ENCODE measurements around the gene TMEM42.

Gene TMEM42

GRCh38 chr3:44883213-44883955, 21.7 kb downstream of the TMEM42 start:
- Histone ChIP-seq H2AFZ (ENCODE audit: low read depth, low read length) (no peak overlapping the region), H3K4me2 (ENCODE audit: low read length, poor library complexity, severe bottlenecking) (peak overlapping the region; percentile 32), H3K27me3 (ENCODE audit: control insufficient read depth in 1 of 2, insufficient read depth in 1 of 2, low read length in 2 of 2) (no peaks in the 10 kb centered on the region), H3K79me1 (replicated peaks; ENCODE audit: low read length, poor library complexity, severe bottlenecking) (no peaks in the 10 kb centered on the region), H3K4me3 (ENCODE audit: insufficient read depth in 1 of 2, low read depth in 1 of 2, low read length in 2 of 2) (peak overlapping the region in 1 of 2 experiments; percentile 48), H3K4ac (ENCODE audit: low read depth in 1 of 2, low read length in 2 of 2) (no peak overlapping the region), H3K27ac (ENCODE audit: low read length, poor library complexity, severe bottlenecking) (peak overlapping the region; percentile 83), H3K14ac (ENCODE audit: low read length in 2 of 2) (peak overlapping the region in 1 of 2 experiments; percentile 23), H2AK5ac (ENCODE audit: low read length, severe bottlenecking) (peak overlapping the region; percentile 99), H2BK15ac (ENCODE audit: low read depth, poor library complexity, severe bottlenecking) (peak overlapping the region; percentile 85), H3K9me3 (ENCODE audit: control insufficient read depth, low read length) (no peaks in the 10 kb centered on the region), H3K18ac (ENCODE audit: low read depth in 1 of 2, low read length in 2 of 2) (peak overlapping the region in 1 of 2 experiments; percentile 50), H2BK5ac (ENCODE audit: low read depth, low read length, poor library complexity, severe bottlenecking) (peak overlapping the region; percentile 84), H3K23ac (ENCODE audit: low read length in 2 of 2) (peak overlapping the region in 1 of 2 experiments; percentile 65), H3K9ac (ENCODE audit: low read length) (peak overlapping the region; percentile 11), H3K4me1 (ENCODE audit: control insufficient read depth, insufficient read depth, low read depth, low read length) (peaks cover 27% of the 10 kb centered on the region), H2BK120ac (ENCODE audit: low read depth, low read length) (no peak overlapping the region), H4K91ac (ENCODE audit: low read length) (peak overlapping the region; percentile 6), H4K8ac (ENCODE audit: low read length) (no peak overlapping the region), H2BK12ac (ENCODE audit: low read length in 2 of 2) (peak overlapping the region in 1 of 2 experiments; percentile 43), H3K36me3 (ENCODE audit: control insufficient read depth in 1 of 2, insufficient read depth in 2 of 2, low read depth in 1 of 2, low read length in 2 of 2) (no peaks in the 10 kb centered on the region)
- DNase-seq: no peak
- WGBS: 94% methylated on average over 5 of the region's 5 CpGs

GRCh38 chr3:44883999-44884431, 22.3 kb downstream of the TMEM42 start:
- H3K27me3 ChIP-seq (ENCODE audit: control insufficient read depth in 1 of 2, insufficient read depth in 1 of 2, low read length in 2 of 2): no peaks in the 10 kb centered on the region
- no peak overlapping the region for H3K4me3 ChIP-seq (ENCODE audit: insufficient read depth in 1 of 2, low read depth in 1 of 2, low read length in 2 of 2)
- DNase-seq: peak; percentile 41
- H2BK12ac ChIP-seq (ENCODE audit: low read length in 2 of 2): no peak overlapping the region
- peak overlapping the region; percentile 16 for H4K8ac ChIP-seq (ENCODE audit: low read length)
- H3K27ac ChIP-seq (ENCODE audit: low read length, poor library complexity, severe bottlenecking): peak overlapping the region; percentile 83
- peak overlapping the region; percentile 85 for H2BK15ac ChIP-seq (ENCODE audit: low read depth, poor library complexity, severe bottlenecking)
- peak overlapping the region; percentile 84 for H2BK5ac ChIP-seq (ENCODE audit: low read depth, low read length, poor library complexity, severe bottlenecking)
- WGBS: 0% methylated on average over 3 of the region's 4 CpGs
- peak overlapping the region; percentile 99 for H2AK5ac ChIP-seq (ENCODE audit: low read length, severe bottlenecking)
- no peak overlapping the region for H3K18ac ChIP-seq (ENCODE audit: low read depth in 1 of 2, low read length in 2 of 2)
- no peaks in the 10 kb centered on the region for H3K79me1 ChIP-seq (replicated peaks; ENCODE audit: low read length, poor library complexity, severe bottlenecking)
- H3K23ac ChIP-seq (ENCODE audit: low read length in 2 of 2): no peak overlapping the region
- no peak overlapping the region for H3K14ac ChIP-seq (ENCODE audit: low read length in 2 of 2)
- peak overlapping the region; percentile 32 for H3K4me2 ChIP-seq (ENCODE audit: low read length, poor library complexity, severe bottlenecking)
- H4K91ac ChIP-seq (ENCODE audit: low read length): peak overlapping the region; percentile 6
- H3K9me3 ChIP-seq (ENCODE audit: control insufficient read depth, low read length): no peaks in the 10 kb centered on the region
- peaks cover 27% of the 10 kb centered on the region for H3K4me1 ChIP-seq (ENCODE audit: control insufficient read depth, insufficient read depth, low read depth, low read length)
- H2AFZ ChIP-seq (ENCODE audit: low read depth, low read length): no peak overlapping the region
- H3K36me3 ChIP-seq (ENCODE audit: control insufficient read depth in 1 of 2, insufficient read depth in 2 of 2, low read depth in 1 of 2, low read length in 2 of 2): no peaks in the 10 kb centered on the region
- no peak overlapping the region for H3K4ac ChIP-seq (ENCODE audit: low read depth in 1 of 2, low read length in 2 of 2)
- H2BK120ac ChIP-seq (ENCODE audit: low read depth, low read length): no peak overlapping the region
- H3K9ac ChIP-seq (ENCODE audit: low read length): peak overlapping the region; percentile 11

GRCh38 chr3:44885618-44886017, 23.9 kb downstream of the TMEM42 start:
- Histone ChIP-seq H3K4ac (ENCODE audit: low read depth in 1 of 2, low read length in 2 of 2) (no peak overlapping the region), H3K79me1 (replicated peaks; ENCODE audit: low read length, poor library complexity, severe bottlenecking) (no peaks in the 10 kb centered on the region), H4K8ac (ENCODE audit: low read length) (peak overlapping the region; percentile 55), H3K23ac (ENCODE audit: low read length in 2 of 2) (no peak overlapping the region), H3K27me3 (ENCODE audit: control insufficient read depth in 1 of 2, insufficient read depth in 1 of 2, low read length in 2 of 2) (no peaks in the 10 kb centered on the region), H3K9me3 (ENCODE audit: control insufficient read depth, low read length) (no peaks in the 10 kb centered on the region), H4K91ac (ENCODE audit: low read length) (no peak overlapping the region), H3K9ac (ENCODE audit: low read length) (no peak overlapping the region), H2BK120ac (ENCODE audit: low read depth, low read length) (no peak overlapping the region), H2BK5ac (ENCODE audit: low read depth, low read length, poor library complexity, severe bottlenecking) (no peak overlapping the region), H3K4me3 (ENCODE audit: insufficient read depth in 1 of 2, low read depth in 1 of 2, low read length in 2 of 2) (no peak overlapping the region), H2BK12ac (ENCODE audit: low read length in 2 of 2) (peak overlapping the region in 1 of 2 experiments; percentile 6), H3K4me2 (ENCODE audit: low read length, poor library complexity, severe bottlenecking) (no peak overlapping the region), H2AFZ (ENCODE audit: low read depth, low read length) (no peak overlapping the region), H2BK15ac (ENCODE audit: low read depth, poor library complexity, severe bottlenecking) (no peak overlapping the region), H3K18ac (ENCODE audit: low read depth in 1 of 2, low read length in 2 of 2) (no peak overlapping the region), H3K14ac (ENCODE audit: low read length in 2 of 2) (no peak overlapping the region), H3K4me1 (ENCODE audit: control insufficient read depth, insufficient read depth, low read depth, low read length) (peaks cover 25% of the 10 kb centered on the region), H2AK5ac (ENCODE audit: low read length, severe bottlenecking) (no peak overlapping the region), H3K36me3 (ENCODE audit: control insufficient read depth in 1 of 2, insufficient read depth in 2 of 2, low read depth in 1 of 2, low read length in 2 of 2) (no peaks in the 10 kb centered on the region), H3K27ac (ENCODE audit: low read length, poor library complexity, severe bottlenecking) (peak overlapping the region; percentile 51)
- peak; percentile 81 for DNase-seq
- WGBS: 4% methylated on average over 4 of the region's 4 CpGs

- no peak for DNase-seq
- Histone ChIP-seq H2BK5ac (ENCODE audit: low read depth, low read length, poor library complexity, severe bottlenecking) (no peak overlapping the region), H4K91ac (ENCODE audit: low read length) (no peak overlapping the region), H3K4me1 (ENCODE audit: control insufficient read depth, insufficient read depth, low read depth, low read length) (peaks cover 25% of the 10 kb centered on the region), H3K23ac (ENCODE audit: low read length in 2 of 2) (no peak overlapping the region), H2AK5ac (ENCODE audit: low read length, severe bottlenecking) (peak overlapping the region; percentile 86), H3K9ac (ENCODE audit: low read length) (no peak overlapping the region), H3K14ac (ENCODE audit: low read length in 2 of 2) (no peak overlapping the region), H3K4ac (ENCODE audit: low read depth in 1 of 2, low read length in 2 of 2) (no peak overlapping the region), H3K27ac (ENCODE audit: low read length, poor library complexity, severe bottlenecking) (no peak overlapping the region), H3K4me2 (ENCODE audit: low read length, poor library complexity, severe bottlenecking) (no peak overlapping the region), H3K18ac (ENCODE audit: low read depth in 1 of 2, low read length in 2 of 2) (no peak overlapping the region), H3K9me3 (ENCODE audit: control insufficient read depth, low read length) (no peaks in the 10 kb centered on the region), H2BK120ac (ENCODE audit: low read depth, low read length) (peak overlapping the region; percentile 13), H2BK12ac (ENCODE audit: low read length in 2 of 2) (peak overlapping the region in 1 of 2 experiments; percentile 28), H3K79me1 (replicated peaks; ENCODE audit: low read length, poor library complexity, severe bottlenecking) (no peaks in the 10 kb centered on the region), H3K27me3 (ENCODE audit: control insufficient read depth in 1 of 2, insufficient read depth in 1 of 2, low read length in 2 of 2) (no peaks in the 10 kb centered on the region), H2BK15ac (ENCODE audit: low read depth, poor library complexity, severe bottlenecking) (no peak overlapping the region), H3K4me3 (ENCODE audit: insufficient read depth in 1 of 2, low read depth in 1 of 2, low read length in 2 of 2) (no peak overlapping the region), H2AFZ (ENCODE audit: low read depth, low read length) (no peak overlapping the region), H3K36me3 (ENCODE audit: control insufficient read depth in 1 of 2, insufficient read depth in 2 of 2, low read depth in 1 of 2, low read length in 2 of 2) (no peaks in the 10 kb centered on the region), H4K8ac (ENCODE audit: low read length) (no peak overlapping the region)
- 81% methylated on average over 3 of the region's 3 CpGs for WGBS
Measured at GRCh38 chr3:44886561-44886960, 24.8 kb downstream of the TMEM42 start.

All from mesenchymal stem cell (in vitro differentiated cells and primary cell).